ENCODE results near the gene NDUFB1. TPM values are rescaled to one million over a fixed set of nuclear protein-coding genes. Genes with fewer than 3 reads are reported as not detected.
A peak's percentile ranks its signal among the peaks of the same experiment; 100 is the strongest.

Gene NDUFB1
- total RNA-seq, 2 experiments from 2014 or later: 102 TPM

DNA sequence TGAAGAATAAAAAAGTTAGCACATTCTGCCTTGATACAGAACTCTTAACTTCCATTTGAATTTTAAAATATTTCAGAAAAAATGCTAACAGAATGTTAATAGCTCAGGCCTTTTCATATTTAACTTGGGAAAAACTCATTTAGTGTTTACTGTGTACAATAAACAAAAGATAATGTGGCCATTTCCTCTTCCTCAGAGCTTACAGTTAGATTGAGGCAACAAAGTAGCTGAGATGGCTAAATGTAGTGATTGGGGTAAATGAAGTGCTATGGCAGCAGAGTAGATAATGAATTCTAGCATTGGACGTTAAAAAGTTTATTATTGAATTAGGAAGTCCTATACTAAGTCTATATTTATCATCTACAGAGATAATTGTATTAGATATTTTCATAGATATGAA, 12.9 kb upstream of the NDUFB1 start:
- no peak for DNase-seq
- Mint-ChIP-seq H3K27ac (no peak overlapping the region), H3K9me3 (no peaks in the 10 kb centered on the region), H3K4me1 (ENCODE audit: low read depth) (peaks cover 6% of the 10 kb centered on the region), H3K36me3 (ENCODE audit: low read depth) (peaks cover 30% of the 10 kb centered on the region), H3K27me3 (no peaks in the 10 kb centered on the region), H3K4me3 (no peak overlapping the region)
- intact Hi-C loops (cut with micrococcal nuclease): no loop called here
- ChIA-PET POLR2A (interaction anchor here (1.7 kb wide), 1 partner anchor 18 kb away, joined by 5 read pairs; no protein-coding TSS in a partner anchor), CTCF (interaction anchor here (0.7 to 1.5 kb wide), 7 partner anchors 12 to 552 kb away, joined by 3 to 4 read pairs (median 3); partner anchors contain the start of genes CPSF2 and NDUFB1)
- TF ChIP-seq, protein P1, sequence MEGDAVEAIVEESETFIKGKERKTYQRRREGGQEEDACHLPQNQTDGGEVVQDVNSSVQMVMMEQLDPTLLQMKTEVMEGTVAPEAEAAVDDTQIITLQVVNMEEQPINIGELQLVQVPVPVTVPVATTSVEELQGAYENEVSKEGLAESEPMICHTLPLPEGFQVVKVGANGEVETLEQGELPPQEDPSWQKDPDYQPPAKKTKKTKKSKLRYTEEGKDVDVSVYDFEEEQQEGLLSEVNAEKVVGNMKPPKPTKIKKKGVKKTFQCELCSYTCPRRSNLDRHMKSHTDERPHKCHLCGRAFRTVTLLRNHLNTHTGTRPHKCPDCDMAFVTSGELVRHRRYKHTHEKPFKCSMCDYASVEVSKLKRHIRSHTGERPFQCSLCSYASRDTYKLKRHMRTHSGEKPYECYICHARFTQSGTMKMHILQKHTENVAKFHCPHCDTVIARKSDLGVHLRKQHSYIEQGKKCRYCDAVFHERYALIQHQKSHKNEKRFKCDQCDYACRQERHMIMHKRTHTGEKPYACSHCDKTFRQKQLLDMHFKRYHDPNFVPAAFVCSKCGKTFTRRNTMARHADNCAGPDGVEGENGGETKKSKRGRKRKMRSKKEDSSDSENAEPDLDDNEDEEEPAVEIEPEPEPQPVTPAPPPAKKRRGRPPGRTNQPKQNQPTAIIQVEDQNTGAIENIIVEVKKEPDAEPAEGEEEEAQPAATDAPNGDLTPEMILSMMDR (IDR thresholded peaks at IDR 0.05): no peak
- no peak for ATAC-seq

DNA sequence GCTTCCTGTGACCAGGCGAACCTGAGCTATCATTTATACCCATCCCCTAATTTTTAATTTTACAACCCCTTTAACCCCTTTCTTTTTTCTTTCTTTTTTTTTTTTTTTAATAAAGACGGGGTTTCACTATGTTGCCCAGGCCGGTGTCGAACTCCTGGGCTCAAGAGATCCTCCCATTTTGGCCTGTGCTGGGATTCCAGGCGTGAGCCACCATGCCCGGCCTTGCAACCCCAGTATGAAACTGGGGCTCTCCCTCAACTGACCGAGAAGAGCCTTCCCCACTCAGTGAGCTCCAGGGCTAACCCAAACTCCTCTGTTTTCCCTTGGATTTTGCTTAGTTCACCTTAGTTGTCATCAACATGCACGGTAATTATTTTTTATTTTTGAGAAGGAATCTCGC, 1.3 kb upstream of the NDUFB1 start:
- H3K9me3 Mint-ChIP-seq: no peaks in the 10 kb centered on the region
- peak overlapping the region; percentile 92 for H3K4me3 Mint-ChIP-seq
- peaks cover 45% of the 10 kb centered on the region for H3K4me1 Mint-ChIP-seq (ENCODE audit: low read depth)
- H3K27ac Mint-ChIP-seq: peak overlapping the region; percentile 99
- intact Hi-C loops (cut with micrococcal nuclease): no loop called here
- peaks cover 31% of the 10 kb centered on the region for H3K36me3 Mint-ChIP-seq (ENCODE audit: low read depth)
- ChIA-PET CTCF (interaction anchor here (9.6 kb wide), 1 partner anchor 15 kb away, joined by 127 read pairs; the partner anchor contains the start of gene ATXN3), POLR2A (interaction anchor here (0.7 to 3.7 kb wide), 7 partner anchors 8 to 554 kb away, joined by 3 to 44 read pairs (median 10); partner anchors contain the start of genes ATXN3 and TRIP11)
- TF ChIP-seq, protein P1 (IDR thresholded peaks at IDR 0.05): no peak
- no peaks in the 10 kb centered on the region for H3K27me3 Mint-ChIP-seq
- ATAC-seq (no peak), DNase-seq (no peak)

DNA sequence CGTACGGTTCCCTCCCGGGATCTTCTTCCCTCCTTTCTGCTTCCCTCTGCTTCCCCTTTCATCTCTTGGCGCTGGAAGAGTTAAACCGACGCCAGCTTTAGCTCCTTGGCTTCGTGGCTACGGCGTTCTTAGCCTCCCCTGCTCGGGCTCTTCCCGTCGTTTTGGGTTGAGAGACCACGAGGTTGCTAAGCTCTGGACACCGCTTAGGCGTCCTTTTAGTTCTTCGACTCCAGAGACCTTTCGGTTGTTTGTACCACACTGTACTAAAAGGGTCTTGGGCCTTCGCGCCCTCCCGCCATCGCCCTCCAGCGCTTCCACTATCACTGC, 808 bp upstream of the NDUFB1 start:
- Mint-ChIP-seq H3K27ac (peak overlapping the region; percentile 99), H3K4me3 (peak overlapping the region; percentile 92), H3K4me1 (ENCODE audit: low read depth) (peaks cover 40% of the 10 kb centered on the region), H3K9me3 (no peaks in the 10 kb centered on the region), H3K36me3 (ENCODE audit: low read depth) (peaks cover 29% of the 10 kb centered on the region), H3K27me3 (no peaks in the 10 kb centered on the region)
- TF ChIP-seq, protein P1 (IDR thresholded peaks at IDR 0.05): no peak
- peak; percentile 12 for DNase-seq
- POLR2A ChIA-PET: interaction anchor here (0.7 to 3.7 kb wide), 9 partner anchors 9 to 555 kb away, joined by 3 to 44 read pairs (median 10); partner anchors contain the start of genes ATXN3 and TRIP11
- CTCF ChIA-PET: interaction anchor here (1.0 to 9.6 kb wide), 3 partner anchors 9 to 15 kb away, joined by 3 to 127 read pairs (median 4); partner anchors contain the start of gene ATXN3
- intact Hi-C loops (cut with micrococcal nuclease): no loop called here
- ATAC-seq: no peak

DNA sequence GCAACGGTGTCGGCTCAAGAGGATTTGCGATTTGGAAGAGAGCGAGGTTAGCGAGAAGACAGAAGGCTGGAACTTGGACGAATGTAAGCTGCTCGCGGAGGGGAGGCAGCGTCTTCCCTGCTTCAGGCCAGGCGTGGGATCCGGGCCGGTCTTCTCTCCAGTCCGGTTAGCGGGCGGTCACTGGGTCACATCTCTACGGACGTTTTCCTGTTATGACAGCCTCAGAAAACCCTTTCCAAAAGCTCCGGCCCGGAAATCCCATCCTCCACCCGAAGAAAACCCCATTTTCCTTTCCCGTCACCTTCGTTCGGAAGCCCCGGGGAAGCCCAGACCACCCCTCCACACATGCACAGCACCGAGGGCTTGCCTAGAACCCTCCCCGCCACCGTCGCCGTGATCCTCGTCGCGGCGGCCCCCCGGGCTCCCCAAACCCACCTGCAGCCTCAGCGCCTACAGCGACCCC, 268 bp downstream of the NDUFB1 start:
- ChIA-PET POLR2A (interaction anchor here (0.6 to 3.7 kb wide), 13 partner anchors 10 to 876 kb away, joined by 3 to 44 read pairs (median 4); partner anchors contain the start of genes ATXN3, GPR68 and TRIP11), CTCF (interaction anchor here (0.9 to 9.6 kb wide), 6 partner anchors 10 to 560 kb away, joined by 3 to 127 read pairs (median 3); partner anchors contain the start of gene ATXN3)
- Mint-ChIP-seq H3K27ac (peak overlapping the region; percentile 99), H3K9me3 (no peaks in the 10 kb centered on the region), H3K4me3 (peak overlapping the region; percentile 92), H3K27me3 (no peaks in the 10 kb centered on the region), H3K36me3 (ENCODE audit: low read depth) (peaks cover 28% of the 10 kb centered on the region), H3K4me1 (ENCODE audit: low read depth) (peaks cover 37% of the 10 kb centered on the region)
- ATAC-seq (peak; percentile 14), DNase-seq (no peak)
- intact Hi-C loops (cut with micrococcal nuclease): no loop called here
- TF ChIP-seq, protein P1 (IDR thresholded peaks at IDR 0.05): no peak

DNA sequence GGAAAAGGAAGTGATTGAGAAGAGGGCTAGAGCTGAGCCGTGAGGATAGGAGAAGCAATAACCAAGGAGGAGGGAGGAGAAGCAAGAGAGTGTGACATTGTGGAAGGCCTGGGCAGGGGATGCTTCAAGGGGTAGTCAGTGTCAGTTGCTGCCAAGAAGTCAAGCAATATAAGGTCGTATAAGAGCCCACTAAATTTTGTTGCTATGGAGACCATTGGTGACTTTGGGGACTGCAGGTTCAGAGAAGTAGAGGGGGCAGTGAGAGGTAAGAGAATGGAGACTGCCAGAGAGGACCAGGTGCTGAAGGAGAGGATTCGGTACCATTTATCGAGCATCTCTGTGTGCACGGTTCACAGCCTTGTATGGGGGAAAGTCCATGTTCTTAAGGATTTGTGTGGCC, 12.0 kb downstream of the NDUFB1 start:
- Mint-ChIP-seq H3K27ac (peak overlapping the region; percentile 5), H3K4me3 (no peak overlapping the region), H3K9me3 (no peaks in the 10 kb centered on the region), H3K36me3 (ENCODE audit: low read depth) (peaks cover 3% of the 10 kb centered on the region), H3K27me3 (no peaks in the 10 kb centered on the region), H3K4me1 (ENCODE audit: low read depth) (peaks cover 32% of the 10 kb centered on the region)
- DNase-seq (no peak), ATAC-seq (no peak)
- intact Hi-C loops (cut with micrococcal nuclease): no loop called here
- ChIA-PET POLR2A (interaction anchor here (1.4 to 4.2 kb wide), 2 partner anchors 12 to 105 kb away, joined by 4 to 44 read pairs; partner anchors contain the start of genes CPSF2 and NDUFB1), CTCF (interaction anchor here (0.6 to 4.5 kb wide), 2 partner anchors 10 to 308 kb away, joined by 3 to 127 read pairs; partner anchors contain the start of genes CPSF2 and NDUFB1)
- TF ChIP-seq, protein P1 (IDR thresholded peaks at IDR 0.05): no peak

Data from activated CD8-positive, alpha-beta T cell treated with anti-CD3 and anti-CD28 coated beads for 36 hours (primary cell).